Sigmoid colon (tissue), 4 donors: Measurements from ENCODE around the gene SLC22A3.

Experiments used
- EP300 ChIP-seq, 4 donors: sonication (generic); formaldehyde crosslinking; IDR thresholded peaks; one replicate each; pipeline ENCODE4 v1.6.1; 2017; ENCODE audit warnings: antibody characterized with exemption in 4 of 4
- POLR2A ChIP-seq, 2 donors: fragments of 450-650 bp; IDR thresholded peaks; one replicate each; pipeline ENCODE4 v1.6.1; 2016; ENCODE audit warnings: antibody characterized with exemption in 2 of 2, mild to moderate bottlenecking in 2 of 2, moderate library complexity in 2 of 2
- TF ChIP-seq, protein P1 (sequence below), 4 experiments: fragments of 450-650 bp in 3 of 4; fragments of 200-600 bp in 1 of 4; IDR thresholded peaks; one replicate each; pipeline ENCODE4 v1.5.1; 2016 to 2019; ENCODE audit warnings: antibody characterized with exemption in 4 of 4, mild to moderate bottlenecking in 3 of 4, moderate library complexity in 2 of 4

DNA sequence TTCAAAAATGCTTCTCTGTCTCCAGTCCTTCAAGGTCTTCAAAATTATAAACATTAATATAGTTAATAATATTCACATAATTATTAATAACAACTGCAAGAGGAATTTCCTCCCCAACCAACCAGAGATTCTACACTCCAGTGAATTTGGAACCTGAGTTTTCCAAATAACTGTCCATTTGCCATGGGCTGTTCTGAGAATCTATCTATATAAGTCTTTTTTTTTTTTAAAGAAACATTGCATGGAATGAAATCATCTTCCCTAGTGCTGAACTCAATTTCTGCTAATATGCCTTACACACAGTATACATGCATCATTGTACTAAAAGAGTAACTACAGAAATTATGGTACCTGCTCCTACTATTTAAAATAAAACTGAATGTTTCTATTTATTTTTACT, 113.9 kb downstream of the SLC22A3 start:
- TF ChIP-seq, protein P1, sequence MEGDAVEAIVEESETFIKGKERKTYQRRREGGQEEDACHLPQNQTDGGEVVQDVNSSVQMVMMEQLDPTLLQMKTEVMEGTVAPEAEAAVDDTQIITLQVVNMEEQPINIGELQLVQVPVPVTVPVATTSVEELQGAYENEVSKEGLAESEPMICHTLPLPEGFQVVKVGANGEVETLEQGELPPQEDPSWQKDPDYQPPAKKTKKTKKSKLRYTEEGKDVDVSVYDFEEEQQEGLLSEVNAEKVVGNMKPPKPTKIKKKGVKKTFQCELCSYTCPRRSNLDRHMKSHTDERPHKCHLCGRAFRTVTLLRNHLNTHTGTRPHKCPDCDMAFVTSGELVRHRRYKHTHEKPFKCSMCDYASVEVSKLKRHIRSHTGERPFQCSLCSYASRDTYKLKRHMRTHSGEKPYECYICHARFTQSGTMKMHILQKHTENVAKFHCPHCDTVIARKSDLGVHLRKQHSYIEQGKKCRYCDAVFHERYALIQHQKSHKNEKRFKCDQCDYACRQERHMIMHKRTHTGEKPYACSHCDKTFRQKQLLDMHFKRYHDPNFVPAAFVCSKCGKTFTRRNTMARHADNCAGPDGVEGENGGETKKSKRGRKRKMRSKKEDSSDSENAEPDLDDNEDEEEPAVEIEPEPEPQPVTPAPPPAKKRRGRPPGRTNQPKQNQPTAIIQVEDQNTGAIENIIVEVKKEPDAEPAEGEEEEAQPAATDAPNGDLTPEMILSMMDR (IDR thresholded peaks at IDR 0.05), result no peak
- no peak for TF ChIP-seq EP300 (IDR thresholded peaks at IDR 0.05)
- no peak for TF ChIP-seq POLR2A (IDR thresholded peaks at IDR 0.05)
